WTC11 (cell line): Measurements from ENCODE around the gene FNDC3A.

Experiments used
- AFF4 ChIP-seq: sonication (generic); formaldehyde crosslinking; IDR thresholded peaks from 2 replicates; pipeline ENCODE4 v1.8.1; 2023; ENCODE audit warnings: mild to moderate bottlenecking, missing genetic modification reagents, borderline replicate concordance
- CREB1 ChIP-seq: sonication (generic); formaldehyde crosslinking; IDR thresholded peaks from 2 replicates; pipeline ENCODE4 v1.8.0; 2023; ENCODE audit warnings: mild to moderate bottlenecking, missing genetic modification reagents
- CREM ChIP-seq: sonication (generic); formaldehyde crosslinking; IDR thresholded peaks from 2 replicates; pipeline ENCODE4 v1.8.1; 2022; ENCODE audit warnings: mild to moderate bottlenecking, missing genetic modification reagents, moderate library complexity
- CTCF ChIP-seq: fragments of 200-600 bp; IDR thresholded peaks from 2 replicates; pipeline ENCODE4 v1.8.0; 2022; ENCODE audit warnings: antibody characterized with exemption
- MAX ChIP-seq: sonication (generic); formaldehyde crosslinking; IDR thresholded peaks from 2 replicates; pipeline ENCODE4 v1.8.0; 2022; ENCODE audit warnings: mild to moderate bottlenecking, missing genetic modification reagents
- NFE2L1 ChIP-seq: sonication (generic); formaldehyde crosslinking; IDR thresholded peaks from 2 replicates; pipeline ENCODE4 v1.8.1; 2023; ENCODE audit warnings: missing genetic modification reagents
- USF2 ChIP-seq: sonication (generic); formaldehyde crosslinking; IDR thresholded peaks from 2 replicates; pipeline ENCODE4 v1.8.1; 2023; ENCODE audit warnings: mild to moderate bottlenecking, missing genetic modification reagents, moderate library complexity

GRCh38 chr13:48983331-48983730 is 7.6 kb downstream of the FNDC3A start:
- TF ChIP-seq CTCF (no peak), USF2 (no peak), CREB1 (CRISPR knock-in tag) (no peak), MAX (CRISPR knock-in tag) (no peak), NFE2L1 (no peak), AFF4 (CRISPR knock-in tag) (no peak), CREM (CRISPR knock-in tag) (no peak)
